Left lung (tissue), 10 donors: ENCODE results near the gene ULK4. TPM values are rescaled to one million over a fixed set of nuclear protein-coding genes. Genes with fewer than 3 reads are reported as not detected.

Experiments
- ATAC-seq: fragments of 200-7000 bp; cut with Tn5 transposase; one replicate; pipeline ENCODE4 v1.9.1; 2020; ENCODE audit warnings: moderate library complexity
- DNase-seq, 4 donors: peaks; one replicate each; pipeline ENCODE4 v3.0.0-alpha.2; 2013 to 2020
- H3K27ac ChIP-seq, 2 donors: fragments of 200-600 bp; sonication (generic) in 1 of 2; one replicate each; pipeline versions ENCODE4 v1.5.0 to v1.8.0; 2020 to 2021
- H3K27me3 ChIP-seq, 2 donors: fragments of 200-600 bp; sonication (generic) in 1 of 2; one replicate each; pipeline versions ENCODE4 v1.5.0 to v1.8.0; 2020 to 2021
- H3K36me3 ChIP-seq, 2 donors: fragments of 200-600 bp; sonication (generic) in 1 of 2; one replicate each; pipeline versions ENCODE4 v1.5.0 to v1.8.0; 2020 to 2021
- H3K4me1 ChIP-seq, 2 donors: fragments of 200-600 bp; one replicate each; pipeline ENCODE4 v1.8.0; 2021
- H3K4me3 ChIP-seq, 2 donors: fragments of 200-600 bp; sonication (generic) in 1 of 2; one replicate each; pipeline versions ENCODE4 v1.5.0 to v1.8.0; 2020 to 2021; ENCODE audit warnings: mild to moderate bottlenecking in 1 of 2
- H3K9me3 ChIP-seq, 2 donors: fragments of 200-600 bp; sonication (generic) in 1 of 2; one replicate each; pipeline versions ENCODE4 v1.5.0 to v1.8.0; 2020 to 2021
- CTCF ChIP-seq, 2 donors: fragments of 200-600 bp; sonication (generic) in 1 of 2; IDR thresholded peaks; one replicate each; pipeline versions ENCODE4 v1.5.0 to v1.8.0; 2021; ENCODE audit warnings: antibody characterized with exemption in 2 of 2
- intact Hi-C, 2 donors: fragments of 100-400 bp; cut with DNase I; formaldehyde crosslinking; loops; one replicate each; pipeline versions ENCODE4 v1.11.2 to v1.14.2; 2022
- polyA plus RNA-seq, 6 donors: library from polyadenylated mRNA; unstranded; fragments of 120-200 nt; gene quantifications; one replicate each; pipeline ENCODE4 v1.2.1, GENCODE V29; 2013; ENCODE audit not compliant: insufficient read length in 6 of 6
- total RNA-seq, 2 donors: library from RNA; stranded (reverse); fragmentation: NEBNext Ultra II Directional; extraction: Animal tissue kit (Norgen Biotek cat#: 25700); gene quantifications; one replicate each; pipeline ENCODE4 v1.2.1, GENCODE V29; 2021
- donor health status: DM: no; HTN: yes; CAD: no.
- donor health status: DM: no; HTN: no; CAD: no.

The ULK4 gene
- total and polyA plus RNA-seq, 8 donors, result 3.9 to 12.1 (median 5.6) TPM

DNA sequence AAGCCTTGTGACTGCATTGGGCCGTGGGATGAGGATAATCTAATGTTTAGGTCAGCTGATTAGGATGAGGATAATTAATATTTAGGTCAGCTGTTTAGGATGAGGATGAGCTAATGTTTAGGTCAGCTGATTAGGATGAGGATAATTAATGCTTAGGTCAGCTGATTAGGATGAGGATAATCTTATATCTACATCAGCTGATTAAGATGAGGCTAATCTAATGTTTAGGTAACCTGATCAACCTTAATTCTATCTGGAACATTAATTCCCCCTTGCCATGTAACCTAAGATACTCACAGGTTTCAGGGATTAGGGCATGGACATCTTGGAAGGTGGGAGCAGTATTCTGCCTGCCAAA, 362.8 kb downstream of the ULK4 start:
- no peak overlapping the region for H3K4me3 ChIP-seq
- TF ChIP-seq CTCF (IDR thresholded peaks at IDR 0.05), result no peak
- H3K36me3 ChIP-seq, result no peaks in the 10 kb centered on the region
- H3K27me3 ChIP-seq, result no peaks in the 10 kb centered on the region
- H3K9me3 ChIP-seq, result no peaks in the 10 kb centered on the region
- no peak overlapping the region for H3K27ac ChIP-seq
- no peak for DNase-seq
- ATAC-seq, result no peak
- no peaks in the 10 kb centered on the region for H3K4me1 ChIP-seq
- intact Hi-C loops, result no loop called here

GRCh38 chr3:41598402-41599126, 363.3 kb downstream of the ULK4 start:
- DNase-seq, result no peak
- no peak for TF ChIP-seq CTCF (IDR thresholded peaks at IDR 0.05)
- Histone ChIP-seq H3K36me3 (no peaks in the 10 kb centered on the region), H3K4me1 (no peaks in the 10 kb centered on the region), H3K9me3 (no peaks in the 10 kb centered on the region), H3K27ac (no peak overlapping the region), H3K4me3 (no peak overlapping the region), H3K27me3 (no peaks in the 10 kb centered on the region)
- ATAC-seq, result no peak
- intact Hi-C loops, result no loop called here

DNA sequence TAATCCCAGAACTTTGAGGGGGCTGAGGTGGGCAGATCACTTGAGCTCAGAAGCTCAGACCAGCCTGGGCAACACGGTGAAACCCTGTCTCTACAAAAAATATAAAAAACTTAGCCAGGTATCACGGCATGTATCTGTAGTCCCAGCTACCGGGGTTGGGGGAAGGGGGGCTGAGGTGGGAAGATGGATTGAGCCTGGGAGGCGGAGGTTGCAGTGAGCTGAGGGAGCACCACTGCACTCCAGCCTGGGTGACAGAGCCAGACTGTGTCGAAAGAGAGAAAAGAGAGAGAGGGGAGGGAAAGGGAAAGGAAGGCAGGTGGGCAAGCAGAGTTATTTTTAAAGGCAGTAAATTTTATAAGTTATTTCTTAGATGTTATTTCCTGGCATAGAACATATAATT, 368.1 kb downstream of the ULK4 start:
- H3K27ac ChIP-seq, result no peak overlapping the region
- H3K4me1 ChIP-seq, result no peaks in the 10 kb centered on the region
- intact Hi-C loops, result no loop called here
- no peak for TF ChIP-seq CTCF (IDR thresholded peaks at IDR 0.05)
- no peaks in the 10 kb centered on the region for H3K36me3 ChIP-seq
- DNase-seq, result no peak
- H3K9me3 ChIP-seq, result no peaks in the 10 kb centered on the region
- no peak for ATAC-seq
- no peak overlapping the region for H3K4me3 ChIP-seq
- H3K27me3 ChIP-seq, result no peaks in the 10 kb centered on the region

- DNase-seq, result no peak
- TF ChIP-seq CTCF (IDR thresholded peaks at IDR 0.05), result no peak
- H3K36me3 ChIP-seq, result no peaks in the 10 kb centered on the region
- no peak for ATAC-seq
- no peaks in the 10 kb centered on the region for H3K9me3 ChIP-seq
- H3K27ac ChIP-seq, result no peak overlapping the region
- intact Hi-C loops, result no loop called here
- no peaks in the 10 kb centered on the region for H3K4me1 ChIP-seq
- no peak overlapping the region for H3K4me3 ChIP-seq
- no peaks in the 10 kb centered on the region for H3K27me3 ChIP-seq
These were observed 369.0 kb downstream of the ULK4 start for GRCh38 chr3:41592753-41593510.

DNA sequence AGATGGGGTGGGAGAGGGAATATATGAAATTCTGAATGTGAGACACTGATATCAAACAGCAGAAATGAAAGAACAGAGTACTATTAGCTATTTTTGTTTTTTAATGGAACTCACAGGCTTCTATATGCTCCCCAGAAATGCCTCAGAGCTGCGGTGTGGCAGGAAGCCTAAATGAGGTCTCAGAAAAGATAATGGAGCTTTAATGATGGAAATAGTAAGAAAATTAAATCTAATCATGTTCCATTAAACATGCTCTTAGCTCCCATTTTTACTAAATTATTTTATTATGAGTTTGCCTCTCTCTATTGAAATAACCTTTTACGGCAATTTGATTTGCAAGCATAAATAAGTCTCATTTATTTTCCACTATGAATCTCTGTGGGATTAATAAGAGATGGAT, 378.9 kb downstream of the ULK4 start:
- no peaks in the 10 kb centered on the region for H3K27me3 ChIP-seq
- no peak for DNase-seq
- H3K36me3 ChIP-seq, result no peaks in the 10 kb centered on the region
- no peak for ATAC-seq
- intact Hi-C loops, result no loop called here
- no peak for TF ChIP-seq CTCF (IDR thresholded peaks at IDR 0.05)
- no peak overlapping the region for H3K4me3 ChIP-seq
- H3K9me3 ChIP-seq, result no peaks in the 10 kb centered on the region
- H3K27ac ChIP-seq, result no peak overlapping the region
- no peaks in the 10 kb centered on the region for H3K4me1 ChIP-seq
